Spleen (tissue), 13 donors: Measurements from ENCODE around the gene AGPAT4. TPM values are rescaled to one million over a fixed set of nuclear protein-coding genes. Genes with fewer than 3 reads are reported as not detected.

Experiments used
- DNase-seq: peaks from one replicate; pipeline ENCODE4 v3.0.0-alpha.2; 2020
- H3K27ac ChIP-seq, 8 donors: fragments of 200-600 bp; sonication (generic) in 7 of 8; 1 replicate in 4 of 8; 2 replicates in 4 of 8; pipeline versions ENCODE4 v1.5.0 to v1.8.0; 2016 to 2021; ENCODE audit warnings: inconsistent platforms in 4 of 8, mild to moderate bottlenecking in 4 of 8, moderate library complexity in 1 of 8
- H3K27me3 ChIP-seq, 7 donors: fragments of 200-600 bp; sonication (generic) in 6 of 7; replicated peaks in 1 of 7; 1 replicate in 4 of 7; 2 replicates in 3 of 7; pipeline versions ENCODE4 v1.5.0 to v1.8.0; 2016 to 2021; ENCODE audit warnings: inconsistent platforms in 3 of 7, mild to moderate bottlenecking in 1 of 7
- H3K36me3 ChIP-seq, 6 donors: fragments of 200-600 bp; sonication (generic) in 5 of 6; 1 replicate in 4 of 6; 2 replicates in 2 of 6; pipeline versions ENCODE4 v1.5.0 to v1.8.0; 2016 to 2021; ENCODE audit warnings: inconsistent platforms in 2 of 6
- H3K4me1 ChIP-seq, 6 donors: fragments of 200-600 bp; sonication (generic) in 5 of 6; 1 replicate in 3 of 6; 2 replicates in 3 of 6; pipeline versions ENCODE4 v1.5.0 to v1.8.0; 2016 to 2021; ENCODE audit warnings: inconsistent platforms in 3 of 6
- H3K4me3 ChIP-seq, 8 donors: fragments of 200-600 bp; sonication (generic) in 7 of 8; 1 replicate in 4 of 8; 2 replicates in 4 of 8; pipeline versions ENCODE4 v1.5.0 to v1.8.0; 2016 to 2021; ENCODE audit warnings: inconsistent platforms in 4 of 8, mild to moderate bottlenecking in 4 of 8, moderate library complexity in 2 of 8
- H3K9me3 ChIP-seq, 8 donors: fragments of 200-600 bp; sonication (generic) in 7 of 8; 1 replicate in 4 of 8; 2 replicates in 4 of 8; pipeline versions ENCODE4 v1.5.0 to v1.8.0; 2016 to 2021; ENCODE audit warnings: inconsistent platforms in 4 of 8
- POLR2A ChIP-seq, 3 donors: fragments of 450-650 bp; IDR thresholded peaks; one replicate each; pipeline ENCODE4 v1.5.1; 2017; ENCODE audit warnings: antibody characterized with exemption in 3 of 3, mild to moderate bottlenecking in 1 of 3
- POLR2AphosphoS5 ChIP-seq, 3 donors: sonication (generic); formaldehyde crosslinking; IDR thresholded peaks; one replicate each; pipeline ENCODE4 v1.5.1; 2017; ENCODE audit warnings: antibody characterized with exemption in 3 of 3
- WGBS, 5 donors: extraction: QIAGEN DNeasy Blood & Tissue Kit in 3 of 5; methylation state at CpG; one replicate each; pipeline versions ENCODE4 v1.1.5 to v1.1.7; 2013 to 2018; 5-methylcytosine and 5-hydroxymethylcytosine counted together
- intact Hi-C: fragments of 100-400 bp; cut with DNase I; formaldehyde crosslinking; loops from one replicate; pipeline ENCODE4 v1.15.0; 2023; ENCODE audit warnings: low total_unique reads
- long read RNA-seq, 2 donors: transcript quantifications; one replicate each; lab custom pipeline, GENCODE V29; 2026
- polyA plus RNA-seq, 3 donors: library from polyadenylated mRNA; stranded (reverse); fragments of 200-250 nt; gene quantifications; one replicate each; pipeline ENCODE4 v1.2.1, GENCODE V29; 2013
- total RNA-seq, 7 donors: library from RNA; depleted of rRNA in 3 of 7; stranded (reverse); fragments of >200 nt in 3 of 7; fragmentation: NEBNext Ultra II Directional in 4 of 7; extraction: Animal tissue kit (Norgen Biotek cat#: 25700) in 4 of 7; gene quantifications; one replicate each; pipeline versions ENCODE4 v1.1.0 to v1.2.1, GENCODE V29; 2016 to 2021
- TF ChIP-seq, protein P1 (sequence below), 11 experiments: fragments of 200-600 bp in 7 of 11; fragments of 450-650 bp in 4 of 11; sonication (generic) in 4 of 11; IDR thresholded peaks in 8 of 11; conservative IDR thresholded peaks in 3 of 11; 1 replicate in 7 of 11; 2 replicates in 4 of 11; pipeline versions ENCODE4 v1.4.0 to v1.8.0; 2016 to 2021; ENCODE audit warnings: antibody characterized with exemption in 11 of 11, inconsistent platforms in 4 of 11, mild to moderate bottlenecking in 1 of 11
- donor health status: healthy with polysubstance abuse.
- donor health status: DM: no; HTN: no; CAD: no; lungs with moderate emphysema.
- donor health status: DM: no; HTN: no; CAD: no.
- donor health status: Bipolar disorder and iron deficiency.
- donor health status: healthy.
- donor health status: DM: no; HTN: no; CAD: no.
- donor health status: DM: yes; HTN: yes; CAD: no.

Gene AGPAT4, protein sequence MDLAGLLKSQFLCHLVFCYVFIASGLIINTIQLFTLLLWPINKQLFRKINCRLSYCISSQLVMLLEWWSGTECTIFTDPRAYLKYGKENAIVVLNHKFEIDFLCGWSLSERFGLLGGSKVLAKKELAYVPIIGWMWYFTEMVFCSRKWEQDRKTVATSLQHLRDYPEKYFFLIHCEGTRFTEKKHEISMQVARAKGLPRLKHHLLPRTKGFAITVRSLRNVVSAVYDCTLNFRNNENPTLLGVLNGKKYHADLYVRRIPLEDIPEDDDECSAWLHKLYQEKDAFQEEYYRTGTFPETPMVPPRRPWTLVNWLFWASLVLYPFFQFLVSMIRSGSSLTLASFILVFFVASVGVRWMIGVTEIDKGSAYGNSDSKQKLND
- total RNA-seq (10 to 100 TPM in 4 of 7 donors, 1 to 10 TPM in 3; 6.8 to 16.8 (median 10.3) TPM), polyA plus RNA-seq (1 to 10 TPM in 2 of 3 donors, under 1 TPM in 1; 0.80 to 2.3 (median 1.2) TPM)
- long read RNA-seq, donor 1, full-length matches to known transcripts: 3 of 3 reads
- long read RNA-seq, donor 1, partial matches to known transcripts: 0 of 3 reads
- long read RNA-seq, donor 1, other reads (novel, unspliced or antisense): 0 of 3 reads
- long read RNA-seq, donor 2: 0 reads

DNA sequence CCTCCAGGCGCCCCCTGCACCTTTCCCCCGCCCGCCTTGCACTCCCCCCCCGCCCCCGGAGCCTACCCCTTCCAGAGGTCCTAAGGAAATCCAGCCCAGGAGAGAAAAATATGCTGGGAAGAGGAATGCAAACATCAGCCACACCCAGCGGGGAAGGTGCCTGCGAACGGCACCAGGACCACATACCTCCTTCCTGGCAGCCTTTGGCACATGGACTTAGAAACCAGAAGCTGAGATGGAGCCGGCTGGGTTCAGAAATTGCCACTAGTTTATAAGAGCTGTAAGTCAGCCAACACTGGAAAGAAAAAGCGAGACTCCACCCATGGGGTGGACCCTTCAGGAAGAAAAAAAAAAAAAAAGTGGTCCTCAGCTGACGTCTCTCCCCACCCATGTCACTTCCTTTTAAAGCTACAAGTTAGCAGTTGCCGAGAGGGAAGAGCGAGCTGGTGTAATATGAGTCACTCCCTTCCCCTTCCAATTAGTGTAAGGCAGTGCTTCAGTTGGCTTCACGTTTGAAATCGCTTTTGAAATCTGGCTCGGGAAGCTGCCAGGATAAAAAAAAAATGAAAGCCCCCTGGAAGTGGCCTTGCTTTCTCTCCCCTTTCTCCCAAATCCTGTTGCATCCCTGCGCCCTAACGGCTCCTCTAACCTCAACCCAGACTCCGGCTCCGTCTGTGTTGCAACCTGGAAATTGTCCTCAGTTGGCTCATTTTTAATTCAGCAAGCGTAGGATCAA is at the start of gene AGPAT4:
Gene AGPAT4 (minus strand): TSS at position 310 of the 736 bp plus-strand sequence. CDS start 41,848 bp downstream, outside the sequence.
- DNase-seq: no peak
- H3K27ac ChIP-seq: peak within 1 kb of the TSS; percentile 13 to 80 (median 72)
- intact Hi-C loops: no loop called here

DNA sequence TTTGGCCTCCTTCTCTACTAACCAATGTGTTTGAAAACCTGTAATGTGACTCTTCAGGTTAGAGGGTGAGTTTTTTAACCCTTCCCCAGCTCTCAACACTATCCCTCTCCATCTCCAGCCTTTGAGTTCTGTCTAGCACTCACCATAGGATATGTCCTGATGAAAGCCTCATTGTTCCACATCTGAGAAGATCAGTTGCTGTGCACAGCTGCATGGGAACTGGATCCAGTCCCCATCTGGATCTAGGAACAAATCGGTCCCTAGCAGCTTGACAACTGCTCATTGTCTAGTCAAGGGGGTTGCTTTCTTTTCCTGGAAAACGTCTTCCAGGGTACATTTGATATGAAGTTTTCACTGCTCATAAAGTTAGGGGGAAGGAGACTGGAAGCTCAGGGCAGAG is 45.4 kb upstream of the AGPAT4 start:
- TF ChIP-seq, protein P1, sequence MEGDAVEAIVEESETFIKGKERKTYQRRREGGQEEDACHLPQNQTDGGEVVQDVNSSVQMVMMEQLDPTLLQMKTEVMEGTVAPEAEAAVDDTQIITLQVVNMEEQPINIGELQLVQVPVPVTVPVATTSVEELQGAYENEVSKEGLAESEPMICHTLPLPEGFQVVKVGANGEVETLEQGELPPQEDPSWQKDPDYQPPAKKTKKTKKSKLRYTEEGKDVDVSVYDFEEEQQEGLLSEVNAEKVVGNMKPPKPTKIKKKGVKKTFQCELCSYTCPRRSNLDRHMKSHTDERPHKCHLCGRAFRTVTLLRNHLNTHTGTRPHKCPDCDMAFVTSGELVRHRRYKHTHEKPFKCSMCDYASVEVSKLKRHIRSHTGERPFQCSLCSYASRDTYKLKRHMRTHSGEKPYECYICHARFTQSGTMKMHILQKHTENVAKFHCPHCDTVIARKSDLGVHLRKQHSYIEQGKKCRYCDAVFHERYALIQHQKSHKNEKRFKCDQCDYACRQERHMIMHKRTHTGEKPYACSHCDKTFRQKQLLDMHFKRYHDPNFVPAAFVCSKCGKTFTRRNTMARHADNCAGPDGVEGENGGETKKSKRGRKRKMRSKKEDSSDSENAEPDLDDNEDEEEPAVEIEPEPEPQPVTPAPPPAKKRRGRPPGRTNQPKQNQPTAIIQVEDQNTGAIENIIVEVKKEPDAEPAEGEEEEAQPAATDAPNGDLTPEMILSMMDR (IDR thresholded peaks at IDR 0.05 in 8 of 11, conservative IDR thresholded peaks at IDR 0.05 in 3 of 11): no peak
- TF ChIP-seq POLR2AphosphoS5 (IDR thresholded peaks at IDR 0.05): no peak
- no peak for TF ChIP-seq POLR2A (IDR thresholded peaks at IDR 0.05)
- DNase-seq: no peak
- Histone ChIP-seq H3K4me1 (no peaks in the 10 kb centered on the region), H3K4me3 (no peak overlapping the region), H3K9me3 (peaks cover 0 to 12% (median 6%) of the 10 kb centered on the region in 8 donors), H3K36me3 (no peaks in the 10 kb centered on the region), H3K27me3 (no peaks in the 10 kb centered on the region), H3K27ac (no peak overlapping the region)
- intact Hi-C loops: no loop called here
- WGBS, 5 donors: 63 to 87% (median 72%) methylated on average over 2 of the region's 2 CpGs

More for the DNA sequence above, at the start of gene AGPAT4:
- peak within 1 kb of the TSS; percentile 45 to 78 (median 58) for H3K4me3 ChIP-seq
- H3K4me1 ChIP-seq: peaks cover 0 to 36% (median 13%) of the 10 kb centered on the region in 6 donors
- no peaks in the 10 kb centered on the region for H3K36me3 ChIP-seq
- no peaks in the 10 kb centered on the region for H3K27me3 ChIP-seq
- WGBS, 5 donors: 0 to 7% (median 2%) methylated on average over 19 to 21 of the region's 21 CpGs
- TF ChIP-seq, protein P1 (IDR thresholded peaks at IDR 0.05 in 8 of 11, conservative IDR thresholded peaks at IDR 0.05 in 3 of 11): no peak
- TF ChIP-seq POLR2A (IDR thresholded peaks at IDR 0.05): peak in 1 of 3 donors; percentile 35
- TF ChIP-seq POLR2AphosphoS5 (IDR thresholded peaks at IDR 0.05): peak in 2 of 3 donors; percentile 58 to 78
- no peaks in the 10 kb centered on the region for H3K9me3 ChIP-seq

DNA sequence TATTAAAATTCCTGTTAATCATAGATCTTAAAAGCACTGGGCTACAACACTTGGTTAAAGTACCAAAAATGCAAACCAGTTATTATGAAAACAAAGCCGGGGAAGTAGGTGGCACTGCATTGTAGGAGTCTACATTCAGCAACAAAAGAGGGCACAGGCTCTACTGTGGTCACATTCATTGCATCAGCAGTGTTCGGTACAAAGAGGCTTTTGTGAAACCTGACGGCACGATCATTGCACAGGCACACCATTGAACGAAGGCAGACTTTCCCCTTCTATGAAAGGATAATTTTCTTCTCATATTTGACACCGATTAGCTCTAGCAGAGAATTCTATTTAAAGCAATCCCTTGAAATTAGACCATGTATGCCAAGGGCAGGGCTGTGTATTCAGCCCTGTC is 44.6 kb upstream of the AGPAT4 start:
- no peaks in the 10 kb centered on the region for H3K36me3 ChIP-seq
- no peak for DNase-seq
- TF ChIP-seq, protein P1 (IDR thresholded peaks at IDR 0.05 in 8 of 11, conservative IDR thresholded peaks at IDR 0.05 in 3 of 11): no peak
- TF ChIP-seq POLR2A (IDR thresholded peaks at IDR 0.05) (no peak), POLR2AphosphoS5 (IDR thresholded peaks at IDR 0.05) (no peak)
- intact Hi-C loops: no loop called here
- no peak overlapping the region for H3K4me3 ChIP-seq
- H3K27me3 ChIP-seq: no peaks in the 10 kb centered on the region
- WGBS, 5 donors: 81 to 91% (median 85%) methylated on average over 6 of the region's 6 CpGs
- no peak overlapping the region for H3K27ac ChIP-seq
- H3K9me3 ChIP-seq: peaks cover 0 to 12% (median 6%) of the 10 kb centered on the region in 8 donors
- no peaks in the 10 kb centered on the region for H3K4me1 ChIP-seq
